ENCODE measurements around the gene EXO1.

EXO1 gene

DNA sequence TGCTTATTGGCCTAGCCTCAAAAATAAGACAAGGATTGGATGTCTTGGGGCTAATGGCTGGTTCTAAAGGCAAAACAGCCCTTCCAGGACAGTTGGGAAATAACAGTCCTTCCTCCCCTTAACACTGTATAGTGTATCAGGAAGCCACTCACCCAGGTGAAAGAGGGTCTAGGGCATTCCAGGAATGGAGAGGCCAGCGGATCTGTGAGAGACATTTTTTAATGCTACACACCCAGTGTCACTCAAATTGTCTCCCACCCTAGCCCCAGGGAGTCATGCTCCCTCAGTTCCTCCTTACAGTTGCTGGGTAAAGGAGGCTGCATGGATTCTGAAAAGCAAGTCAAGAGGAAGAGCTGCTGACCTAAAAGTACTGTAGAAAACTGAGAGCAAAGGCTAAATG, 24.1 kb upstream of the EXO1 start:
- no peak for TF ChIP-seq EP300 (IDR thresholded peaks at IDR 0.05; ENCODE audit: borderline replicate concordance)
- TF ChIP-seq TEAD4 (IDR thresholded peaks at IDR 0.05), result no peak
- TF ChIP-seq, protein P1, sequence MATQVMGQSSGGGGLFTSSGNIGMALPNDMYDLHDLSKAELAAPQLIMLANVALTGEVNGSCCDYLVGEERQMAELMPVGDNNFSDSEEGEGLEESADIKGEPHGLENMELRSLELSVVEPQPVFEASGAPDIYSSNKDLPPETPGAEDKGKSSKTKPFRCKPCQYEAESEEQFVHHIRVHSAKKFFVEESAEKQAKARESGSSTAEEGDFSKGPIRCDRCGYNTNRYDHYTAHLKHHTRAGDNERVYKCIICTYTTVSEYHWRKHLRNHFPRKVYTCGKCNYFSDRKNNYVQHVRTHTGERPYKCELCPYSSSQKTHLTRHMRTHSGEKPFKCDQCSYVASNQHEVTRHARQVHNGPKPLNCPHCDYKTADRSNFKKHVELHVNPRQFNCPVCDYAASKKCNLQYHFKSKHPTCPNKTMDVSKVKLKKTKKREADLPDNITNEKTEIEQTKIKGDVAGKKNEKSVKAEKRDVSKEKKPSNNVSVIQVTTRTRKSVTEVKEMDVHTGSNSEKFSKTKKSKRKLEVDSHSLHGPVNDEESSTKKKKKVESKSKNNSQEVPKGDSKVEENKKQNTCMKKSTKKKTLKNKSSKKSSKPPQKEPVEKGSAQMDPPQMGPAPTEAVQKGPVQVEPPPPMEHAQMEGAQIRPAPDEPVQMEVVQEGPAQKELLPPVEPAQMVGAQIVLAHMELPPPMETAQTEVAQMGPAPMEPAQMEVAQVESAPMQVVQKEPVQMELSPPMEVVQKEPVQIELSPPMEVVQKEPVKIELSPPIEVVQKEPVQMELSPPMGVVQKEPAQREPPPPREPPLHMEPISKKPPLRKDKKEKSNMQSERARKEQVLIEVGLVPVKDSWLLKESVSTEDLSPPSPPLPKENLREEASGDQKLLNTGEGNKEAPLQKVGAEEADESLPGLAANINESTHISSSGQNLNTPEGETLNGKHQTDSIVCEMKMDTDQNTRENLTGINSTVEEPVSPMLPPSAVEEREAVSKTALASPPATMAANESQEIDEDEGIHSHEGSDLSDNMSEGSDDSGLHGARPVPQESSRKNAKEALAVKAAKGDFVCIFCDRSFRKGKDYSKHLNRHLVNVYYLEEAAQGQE (IDR thresholded peaks at IDR 0.05; ENCODE audit: low read depth), result no peak
- no peak for TF ChIP-seq TAF1 (IDR thresholded peaks at IDR 0.05; ENCODE audit: low read depth)
- TF ChIP-seq EGR1 (IDR thresholded peaks at IDR 0.05), result no peak
- TF ChIP-seq NFIC (IDR thresholded peaks at IDR 0.05), result no peak
- TF ChIP-seq, protein P2, sequence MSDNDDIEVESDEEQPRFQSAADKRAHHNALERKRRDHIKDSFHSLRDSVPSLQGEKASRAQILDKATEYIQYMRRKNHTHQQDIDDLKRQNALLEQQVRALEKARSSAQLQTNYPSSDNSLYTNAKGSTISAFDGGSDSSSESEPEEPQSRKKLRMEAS (IDR thresholded peaks at IDR 0.05), result no peak
- no peak for TF ChIP-seq TCF12 (IDR thresholded peaks at IDR 0.05; ENCODE audit: low read depth)
- TF ChIP-seq, protein P3, sequence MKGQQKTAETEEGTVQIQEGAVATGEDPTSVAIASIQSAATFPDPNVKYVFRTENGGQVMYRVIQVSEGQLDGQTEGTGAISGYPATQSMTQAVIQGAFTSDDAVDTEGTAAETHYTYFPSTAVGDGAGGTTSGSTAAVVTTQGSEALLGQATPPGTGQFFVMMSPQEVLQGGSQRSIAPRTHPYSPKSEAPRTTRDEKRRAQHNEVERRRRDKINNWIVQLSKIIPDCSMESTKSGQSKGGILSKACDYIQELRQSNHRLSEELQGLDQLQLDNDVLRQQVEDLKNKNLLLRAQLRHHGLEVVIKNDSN (IDR thresholded peaks at IDR 0.05), result no peak
- TF ChIP-seq CREB1 (IDR thresholded peaks at IDR 0.05; ENCODE audit: low read depth), result no peak
- TF ChIP-seq RAD21 (IDR thresholded peaks at IDR 0.05; ENCODE audit: low read depth), result no peak
- no peak for TF ChIP-seq FOXM1 (IDR thresholded peaks at IDR 0.05; ENCODE audit: borderline replicate concordance, low read depth)
- TF ChIP-seq YY1 (IDR thresholded peaks at IDR 0.05; ENCODE audit: low read depth), result no peak
- TF ChIP-seq CEBPB (IDR thresholded peaks at IDR 0.05), result no peak
- no peak for TF ChIP-seq ZBTB7A (IDR thresholded peaks at IDR 0.05; ENCODE audit: low read depth)

DNA sequence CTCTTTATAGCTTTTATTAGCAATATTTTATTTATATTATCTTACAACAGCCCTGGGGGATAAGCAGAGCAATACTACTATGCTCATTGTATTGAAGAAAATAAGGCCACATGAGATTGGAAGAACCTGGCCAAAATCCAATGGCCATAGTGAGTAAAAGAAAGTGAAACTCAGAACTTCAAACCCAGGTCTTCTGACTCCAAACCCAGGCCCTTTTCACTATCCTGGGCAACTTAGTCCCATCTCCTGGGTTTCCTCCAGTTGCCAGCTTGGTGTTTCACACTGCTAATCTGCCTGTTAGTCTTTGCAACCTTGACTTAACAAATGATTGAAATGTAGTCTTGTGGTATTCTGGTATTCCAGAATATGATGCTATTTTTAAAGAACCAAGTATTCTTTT, 22.4 kb upstream of the EXO1 start:
- no peak for TF ChIP-seq RAD21 (IDR thresholded peaks at IDR 0.05; ENCODE audit: low read depth)
- TF ChIP-seq, protein P3 (IDR thresholded peaks at IDR 0.05), result no peak
- TF ChIP-seq EP300 (IDR thresholded peaks at IDR 0.05; ENCODE audit: borderline replicate concordance), result no peak
- TF ChIP-seq ZBTB7A (IDR thresholded peaks at IDR 0.05; ENCODE audit: low read depth), result no peak
- TF ChIP-seq YY1 (IDR thresholded peaks at IDR 0.05; ENCODE audit: low read depth), result no peak

DNA sequence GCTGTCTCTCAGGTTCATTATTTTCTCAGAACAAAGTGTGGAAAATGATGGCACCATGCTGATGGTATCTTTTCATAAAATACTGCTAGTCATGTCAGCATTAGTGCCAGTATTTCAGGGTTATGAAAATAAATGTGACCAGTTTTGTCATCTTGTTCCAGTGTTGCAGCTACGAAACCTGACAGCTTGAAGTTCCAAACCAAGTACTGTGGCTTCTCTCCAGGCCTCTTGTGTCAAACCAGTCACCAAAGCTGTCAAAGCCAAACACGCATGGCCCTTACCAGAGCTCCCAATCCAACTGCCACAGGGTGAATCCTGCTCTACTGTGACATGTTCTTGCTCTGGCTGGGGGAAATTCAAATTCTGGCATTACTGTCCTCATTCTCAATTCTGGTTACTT, 20.7 kb upstream of the EXO1 start:
- TF ChIP-seq TAF1 (IDR thresholded peaks at IDR 0.05; ENCODE audit: low read depth) (no peak), ZBTB7A (IDR thresholded peaks at IDR 0.05; ENCODE audit: low read depth) (no peak), EP300 (IDR thresholded peaks at IDR 0.05; ENCODE audit: borderline replicate concordance) (no peak), EGR1 (IDR thresholded peaks at IDR 0.05) (no peak), NFIC (IDR thresholded peaks at IDR 0.05) (no peak), TCF12 (IDR thresholded peaks at IDR 0.05; ENCODE audit: low read depth) (no peak), RAD21 (IDR thresholded peaks at IDR 0.05; ENCODE audit: low read depth) (no peak)
- TF ChIP-seq, protein P2 (IDR thresholded peaks at IDR 0.05), result no peak
- TF ChIP-seq, protein P3 (IDR thresholded peaks at IDR 0.05), result no peak

DNA sequence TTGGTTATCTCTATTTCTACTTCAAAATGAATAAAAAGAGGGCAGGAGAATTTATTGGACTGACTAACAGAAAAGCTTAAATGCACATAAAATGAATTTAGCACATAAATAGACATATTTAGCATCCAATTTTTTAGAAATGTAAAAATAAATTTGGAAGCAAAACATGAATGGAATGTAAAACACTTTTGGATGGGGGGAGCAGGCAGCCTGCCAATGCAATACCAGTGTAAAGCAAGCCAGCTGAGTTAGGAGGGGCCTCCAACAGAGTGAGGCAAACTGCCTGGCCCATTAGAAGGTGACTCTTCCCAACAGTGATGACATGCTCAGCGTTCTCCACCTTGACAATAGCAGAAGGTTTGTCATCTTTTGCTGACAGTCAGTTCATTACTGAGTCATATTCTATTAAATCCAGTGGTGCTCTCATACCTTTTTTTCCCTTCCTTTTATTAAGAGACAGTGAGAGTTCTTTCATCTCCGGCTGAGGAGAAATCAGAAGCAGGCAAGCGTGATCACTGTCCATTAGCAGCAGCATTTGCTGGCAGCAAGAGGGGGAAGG, 19.5 kb upstream of the EXO1 start:
- no peak for TF ChIP-seq NFIC (IDR thresholded peaks at IDR 0.05)
- TF ChIP-seq, protein P1 (IDR thresholded peaks at IDR 0.05; ENCODE audit: low read depth), result no peak
- no peak for TF ChIP-seq CEBPB (IDR thresholded peaks at IDR 0.05)
- TF ChIP-seq YY1 (IDR thresholded peaks at IDR 0.05; ENCODE audit: low read depth), result no peak
- no peak for TF ChIP-seq CREB1 (IDR thresholded peaks at IDR 0.05; ENCODE audit: low read depth)
- TF ChIP-seq ZBTB7A (IDR thresholded peaks at IDR 0.05; ENCODE audit: low read depth), result no peak
- no peak for TF ChIP-seq TAF1 (IDR thresholded peaks at IDR 0.05; ENCODE audit: low read depth)
- TF ChIP-seq EGR1 (IDR thresholded peaks at IDR 0.05), result no peak
- no peak for TF ChIP-seq FOXM1 (IDR thresholded peaks at IDR 0.05; ENCODE audit: borderline replicate concordance, low read depth)
- TF ChIP-seq, protein P2 (IDR thresholded peaks at IDR 0.05), result no peak
- no peak for TF ChIP-seq EP300 (IDR thresholded peaks at IDR 0.05; ENCODE audit: borderline replicate concordance)
- TF ChIP-seq TEAD4 (IDR thresholded peaks at IDR 0.05), result no peak

DNA sequence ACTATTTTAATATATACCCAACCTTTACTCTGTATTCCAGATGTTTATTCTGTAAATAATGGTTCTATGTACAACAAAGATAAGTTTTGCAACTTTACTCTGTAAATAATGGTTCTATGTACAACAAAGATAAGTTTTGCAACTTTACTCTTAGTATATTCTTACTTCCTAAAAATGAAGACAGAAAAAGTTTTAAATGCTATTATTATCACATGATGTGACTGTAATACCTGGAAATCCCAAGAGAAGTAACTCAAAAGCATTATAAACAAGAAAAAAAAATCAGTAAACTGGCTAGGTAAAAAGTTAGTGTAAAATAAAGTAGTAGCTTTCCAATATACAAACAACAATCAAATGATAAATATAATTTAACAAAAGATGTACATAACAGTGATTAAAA, 18.5 kb upstream of the EXO1 start:
- TF ChIP-seq RAD21 (IDR thresholded peaks at IDR 0.05; ENCODE audit: low read depth) (no peak), TCF12 (IDR thresholded peaks at IDR 0.05; ENCODE audit: low read depth) (no peak), TEAD4 (IDR thresholded peaks at IDR 0.05) (no peak), EGR1 (IDR thresholded peaks at IDR 0.05) (no peak), CREB1 (IDR thresholded peaks at IDR 0.05; ENCODE audit: low read depth) (no peak), CEBPB (IDR thresholded peaks at IDR 0.05) (no peak), NFIC (IDR thresholded peaks at IDR 0.05) (no peak), FOXM1 (IDR thresholded peaks at IDR 0.05; ENCODE audit: borderline replicate concordance, low read depth) (no peak), TAF1 (IDR thresholded peaks at IDR 0.05; ENCODE audit: low read depth) (no peak), EP300 (IDR thresholded peaks at IDR 0.05; ENCODE audit: borderline replicate concordance) (no peak), YY1 (IDR thresholded peaks at IDR 0.05; ENCODE audit: low read depth) (no peak), ZBTB7A (IDR thresholded peaks at IDR 0.05; ENCODE audit: low read depth) (no peak)
- TF ChIP-seq, protein P3 (IDR thresholded peaks at IDR 0.05), result no peak
- TF ChIP-seq, protein P2 (IDR thresholded peaks at IDR 0.05), result no peak
- TF ChIP-seq, protein P1 (IDR thresholded peaks at IDR 0.05; ENCODE audit: low read depth), result no peak

Measured in Ishikawa (cell line).